ENCODE results near the gene TNNC2. TPM values are rescaled to one million over a fixed set of nuclear protein-coding genes. Genes with fewer than 3 reads are reported as not detected.

TNNC2 gene
- total RNA-seq (2016; rRNA removed; fragmentation: Illumina TruSeq; extraction: Trizol) (4.7 and 7.1 TPM in 2 replicates), polyA plus RNA-seq (2011; rRNA removed) (1.8 and 2.5 TPM in 2 replicates), polyA minus RNA-seq (2011; rRNA and poly(A)+ RNA removed; ENCODE audit: low replicate concordance) (1.7 and 2.9 TPM in 2 replicates), Bru-seq, nascent RNA (percentile 35 among the genes with signal in this experiment), BruChase-seq, experiment 1, labeled RNA remaining after a 6-hour chase (percentile 26 among the genes with signal in this experiment), BruChase-seq, experiment 2, labeled RNA remaining after a 2-hour chase (percentile 37 among the genes with signal in this experiment)
- total RNA-seq (2016; cell fraction: cytosol; rRNA removed; fragmentation: Illumina TruSeq; extraction: Trizol; ENCODE audit: low read depth), result 1.9 TPM in 2 replicates
- 3.9 and 7.3 TPM in 2 replicates for total RNA-seq (2016; cell fraction: insoluble cytoplasmic fraction; rRNA removed; fragmentation: Illumina TruSeq; extraction: Trizol)
- 1.4 and 2.9 TPM in 2 replicates for total RNA-seq (2016; cell fraction: membrane; rRNA removed; fragmentation: Illumina TruSeq; extraction: Trizol)
- total RNA-seq (2016; cell fraction: nucleus; rRNA removed; fragmentation: Illumina TruSeq; extraction: Trizol), result 0.78 and 1.0 TPM in 2 replicates
- 4.6 and 5.7 TPM in 2 replicates for polyA plus RNA-seq (2011; cell fraction: cytosol; rRNA removed)
- polyA plus RNA-seq (2011; cell fraction: nucleus; rRNA removed), result 1.7 and 1.9 TPM in 2 replicates
- 2.2 and 3.6 TPM in 2 replicates for polyA plus RNA-seq (2012)
- polyA plus RNA-seq (2016; cell fraction: cytosol; fragmentation: Illumina TruSeq; extraction: Trizol; ENCODE audit: low read depth), result 1.7 and 2.4 TPM in 2 replicates
- 8.8 and 10.1 TPM in 2 replicates for polyA plus RNA-seq (2016; cell fraction: insoluble cytoplasmic fraction; fragmentation: Illumina TruSeq; extraction: Trizol; ENCODE audit: low read depth)
- polyA plus RNA-seq (2016; cell fraction: membrane; fragmentation: Illumina TruSeq; extraction: Trizol; ENCODE audit: low read depth), result 1.5 and 1.8 TPM in 2 replicates
- polyA plus RNA-seq (2016; cell fraction: nucleus; fragmentation: Illumina TruSeq; extraction: Trizol; ENCODE audit: insufficient read depth, low read depth), result 3.3 and 3.6 TPM in 2 replicates
- polyA minus RNA-seq (2011; cell fraction: cytosol; rRNA and poly(A)+ RNA removed), result 1.3 TPM in 1 of 2 replicates, not detected in the other
- polyA minus RNA-seq (2011; cell fraction: nucleus; rRNA and poly(A)+ RNA removed), result 1.3 and 1.7 TPM in 2 replicates
- long read RNA-seq, experiment 1, transcript TNNC2-201 (6 exons, 710 nt), result major isoform, 5 of 5 reads
- long read RNA-seq, experiment 1, partial matches to known transcripts, result 0 of 5 reads
- long read RNA-seq, experiment 1, other reads (novel, unspliced or antisense), result 0 of 5 reads
- long read RNA-seq, experiment 2, result 0 reads

DNA sequence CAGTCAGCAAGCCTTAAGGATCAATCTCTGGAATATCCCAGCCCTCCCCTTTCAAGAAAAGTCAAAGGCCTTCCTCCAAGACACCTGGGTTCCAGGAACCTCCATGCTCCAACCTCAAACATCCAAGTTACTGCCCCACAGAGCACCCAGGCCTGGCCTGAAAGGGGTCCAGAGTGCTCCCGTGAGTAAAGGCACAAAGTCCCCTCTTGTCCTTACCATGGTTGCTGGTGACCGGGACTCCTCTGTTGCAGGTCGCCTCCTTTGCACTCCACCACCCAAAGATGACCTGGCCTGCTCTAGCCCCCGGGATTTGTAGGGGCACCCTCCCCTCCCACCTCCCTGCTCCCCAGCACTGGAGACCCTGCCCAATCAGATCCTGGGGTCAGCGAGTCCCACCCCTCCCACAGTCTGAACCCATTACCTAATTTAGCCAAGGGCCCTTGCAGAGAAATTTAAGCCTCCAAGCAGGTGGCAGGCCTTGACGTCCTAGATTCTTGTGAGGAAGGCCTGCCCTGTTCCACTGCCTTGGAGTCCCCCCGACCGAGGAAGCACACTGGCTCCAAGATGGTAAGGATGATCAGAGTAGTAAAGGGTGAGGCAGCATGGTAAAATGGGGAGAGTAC, at the start of gene TNNC2:
TNNC2 (minus strand) TSS at position 283 of the 623 bp plus-strand sequence; CDS start at position 219, 64 bp downstream.
- intact Hi-C loops (cut with micrococcal nuclease; ENCODE audit: unreplicated experiment) (no loop called here), in situ Hi-C loops (cut with HindIII; ENCODE audit: extremely low pct_ligation_motif_present, low pct_unique_long_range_greater_than_20kb) (loop anchor here (5.0 kb wide), 1 partner anchor 120 kb away; no protein-coding TSS in a partner anchor)
- no TSS peak for BruUV-seq (replicated peaks)
- ATAC-seq (peak; percentile 61), FAIRE-seq (peak; percentile 40), DNase-seq (ENCODE audit: low spot score) (peak; percentile 48)
- peak within 1 kb of the TSS; percentile 77 for H3K4me2 ChIP-seq (ENCODE audit: low read depth, low read length)
- POLR2A ChIA-PET, result interaction anchor here (0.7 to 1.7 kb wide), 6 partner anchors 14 to 412 kb away, joined by 3 to 6 read pairs (median 5); partner anchors contain the start of genes ACOT8, DNTTIP1, PCIF1 and PIGT
- WGBS (ENCODE audit: low lambda C conversion rate), result 40% methylated on average over 7 of the region's 8 CpGs
- H3K27me3 ChIP-seq (ENCODE audit: control insufficient read depth in 1 of 2, insufficient read depth in 2 of 2, low read length in 2 of 2), result no peaks in the 10 kb centered on the region
- peak within 1 kb of the TSS in 1 of 3 experiments; percentile 45; a peak in 2 of 6 replicates for H3K4me3 ChIP-seq (replicated peaks in 1 of 3; ENCODE audit: insufficient read depth in 1 of 3, low read depth in 2 of 3, low read length in 3 of 3)
- no peaks in the 10 kb centered on the region for H3K79me2 ChIP-seq (ENCODE audit: insufficient read depth, low read length)
- H4K20me1 ChIP-seq (ENCODE audit: insufficient read depth, low read length), result no peaks in the 10 kb centered on the region
- H3K9me3 ChIP-seq (ENCODE audit: low read length), result no peaks in the 10 kb centered on the region
- H3K9ac ChIP-seq (ENCODE audit: insufficient read depth, low read depth, low read length), result peak within 1 kb of the TSS; percentile 17; the same call in 1 of the 2 replicates
- H2AFZ ChIP-seq (ENCODE audit: low read length), result peak within 1 kb of the TSS; percentile 13
- no peak within 1 kb of the TSS for H3K27ac ChIP-seq (ENCODE audit: extremely low read length, insufficient read depth, low read length)
- no peaks in the 10 kb centered on the region for H3K36me3 ChIP-seq (replicated peaks in 1 of 2; ENCODE audit: control insufficient read depth in 1 of 2, insufficient read depth in 2 of 2, low read length in 2 of 2)
- peaks cover 76% of the 10 kb centered on the region for H3K4me1 ChIP-seq (ENCODE audit: insufficient read depth, low read length)
- CTCF ChIA-PET (ENCODE audit: low intra/inter-chr PET ratio, low total read pairs), result no interaction called here
- TF ChIP-seq GTF2F1 (IDR thresholded peaks at IDR 0.05; ENCODE audit: low read length) (no peak), LCORL (IDR thresholded peaks at IDR 0.05) (no peak), LCORL (CRISPR knock-in tag; IDR thresholded peaks at IDR 0.05) (peak; percentile 32; the same call in 1 of the 2 replicates), THAP11 (CRISPR knock-in tag; IDR thresholded peaks at IDR 0.05) (0 out of 2 replicates have a peak, but pooled peaks have one; percentile 2), ZNF841 (CRISPR knock-in tag; IDR thresholded peaks at IDR 0.05; ENCODE audit: borderline replicate concordance) (no peak), ZNF746 (CRISPR knock-in tag; IDR thresholded peaks at IDR 0.05) (no peak), TCF7 (IDR thresholded peaks at IDR 0.05; ENCODE audit: low read depth) (no peak), CBFB (CRISPR knock-in tag; IDR thresholded peaks at IDR 0.05) (no peak), ARID2 (CRISPR knock-in tag; IDR thresholded peaks at IDR 0.05; ENCODE audit: borderline replicate concordance) (no peak), MTA1 (CRISPR knock-in tag; IDR thresholded peaks at IDR 0.05; ENCODE audit: borderline replicate concordance) (peak; percentile 84; the same call in 1 of the 2 replicates), KLF9 (CRISPR knock-in tag; IDR thresholded peaks at IDR 0.05; ENCODE audit: low read depth) (no peak), ERF (CRISPR knock-in tag; IDR thresholded peaks at IDR 0.05) (peak; percentile 9; the same call in 1 of the 2 replicates), ZKSCAN1 (IDR thresholded peaks at IDR 0.05; ENCODE audit: low read length) (no peak)
- TF ChIP-seq, protein P1, sequence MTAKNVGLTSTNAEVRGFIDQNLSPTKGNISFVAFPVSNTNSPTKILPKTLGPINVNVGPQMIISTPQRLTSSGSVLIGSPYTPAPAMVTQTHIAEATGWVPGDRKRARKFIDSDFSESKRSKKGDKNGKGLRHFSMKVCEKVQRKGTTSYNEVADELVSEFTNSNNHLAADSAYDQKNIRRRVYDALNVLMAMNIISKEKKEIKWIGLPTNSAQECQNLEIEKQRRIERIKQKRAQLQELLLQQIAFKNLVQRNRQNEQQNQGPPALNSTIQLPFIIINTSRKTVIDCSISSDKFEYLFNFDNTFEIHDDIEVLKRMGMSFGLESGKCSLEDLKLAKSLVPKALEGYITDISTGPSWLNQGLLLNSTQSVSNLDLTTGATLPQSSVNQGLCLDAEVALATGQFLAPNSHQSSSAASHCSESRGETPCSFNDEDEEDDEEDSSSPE (CRISPR knock-in tag; IDR thresholded peaks at IDR 0.05), result no peak
- TF ChIP-seq, protein P2, sequence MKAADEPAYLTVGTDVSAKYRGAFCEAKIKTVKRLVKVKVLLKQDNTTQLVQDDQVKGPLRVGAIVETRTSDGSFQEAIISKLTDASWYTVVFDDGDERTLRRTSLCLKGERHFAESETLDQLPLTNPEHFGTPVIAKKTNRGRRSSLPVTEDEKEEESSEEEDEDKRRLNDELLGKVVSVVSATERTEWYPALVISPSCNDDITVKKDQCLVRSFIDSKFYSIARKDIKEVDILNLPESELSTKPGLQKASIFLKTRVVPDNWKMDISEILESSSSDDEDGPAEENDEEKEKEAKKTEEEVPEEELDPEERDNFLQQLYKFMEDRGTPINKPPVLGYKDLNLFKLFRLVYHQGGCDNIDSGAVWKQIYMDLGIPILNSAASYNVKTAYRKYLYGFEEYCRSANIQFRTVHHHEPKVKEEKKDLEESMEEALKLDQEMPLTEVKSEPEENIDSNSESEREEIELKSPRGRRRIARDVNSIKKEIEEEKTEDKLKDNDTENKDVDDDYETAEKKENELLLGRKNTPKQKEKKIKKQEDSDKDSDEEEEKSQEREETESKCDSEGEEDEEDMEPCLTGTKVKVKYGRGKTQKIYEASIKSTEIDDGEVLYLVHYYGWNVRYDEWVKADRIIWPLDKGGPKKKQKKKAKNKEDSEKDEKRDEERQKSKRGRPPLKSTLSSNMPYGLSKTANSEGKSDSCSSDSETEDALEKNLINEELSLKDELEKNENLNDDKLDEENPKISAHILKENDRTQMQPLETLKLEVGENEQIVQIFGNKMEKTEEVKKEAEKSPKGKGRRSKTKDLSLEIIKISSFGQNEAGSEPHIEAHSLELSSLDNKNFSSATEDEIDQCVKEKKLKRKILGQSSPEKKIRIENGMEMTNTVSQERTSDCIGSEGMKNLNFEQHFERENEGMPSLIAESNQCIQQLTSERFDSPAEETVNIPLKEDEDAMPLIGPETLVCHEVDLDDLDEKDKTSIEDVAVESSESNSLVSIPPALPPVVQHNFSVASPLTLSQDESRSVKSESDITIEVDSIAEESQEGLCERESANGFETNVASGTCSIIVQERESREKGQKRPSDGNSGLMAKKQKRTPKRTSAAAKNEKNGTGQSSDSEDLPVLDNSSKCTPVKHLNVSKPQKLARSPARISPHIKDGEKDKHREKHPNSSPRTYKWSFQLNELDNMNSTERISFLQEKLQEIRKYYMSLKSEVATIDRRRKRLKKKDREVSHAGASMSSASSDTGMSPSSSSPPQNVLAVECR (CRISPR knock-in tag; IDR thresholded peaks at IDR 0.05; ENCODE audit: borderline replicate concordance), result no peak
